Small intestine (tissue), 7 donors: ENCODE data around the gene PRSS8. TPM values are rescaled to one million over a fixed set of nuclear protein-coding genes. Genes with fewer than 3 reads are reported as not detected.

Source experiments
- DNase-seq, 2 donors: peaks; one replicate each; pipeline versions ENCODE4 v3.0.0 to v3.0.0-alpha.2; 2013
- FAIRE-seq: peaks from 2 replicates; lab custom pipeline; 2012; peaks lifted over from hg19 to GRCh38; lab: Jason Lieb, UNC
- H3K27ac ChIP-seq, 3 donors: one replicate each; pipeline ENCODE4 v1.5.1; 2013; ENCODE audit warnings: low read length in 2 of 3, mild to moderate bottlenecking in 2 of 3, control low read depth in 1 of 3, inconsistent platforms in 1 of 3, low read depth in 1 of 3, moderate library complexity in 1 of 3
- H3K27me3 ChIP-seq, 3 donors: one replicate each; pipeline ENCODE4 v1.6.1; 2013; ENCODE audit warnings: low read length in 3 of 3, inconsistent platforms in 1 of 3; ENCODE audit not compliant: control insufficient read depth in 3 of 3, insufficient read depth in 3 of 3
- H3K36me3 ChIP-seq, 3 donors: one replicate each; pipeline ENCODE4 v1.6.1; 2013; ENCODE audit warnings: low read length in 3 of 3, inconsistent platforms in 1 of 3, low read depth in 1 of 3, mild to moderate bottlenecking in 1 of 3, moderate library complexity in 1 of 3; ENCODE audit not compliant: control insufficient read depth in 3 of 3, insufficient read depth in 2 of 3
- H3K4me1 ChIP-seq, 3 donors: one replicate each; pipeline ENCODE4 v1.6.1; 2013; ENCODE audit warnings: low read length in 2 of 3, inconsistent platforms in 1 of 3, low read depth in 1 of 3, mild to moderate bottlenecking in 1 of 3, moderate library complexity in 1 of 3; ENCODE audit not compliant: control insufficient read depth in 3 of 3, insufficient read depth in 2 of 3
- H3K4me3 ChIP-seq, 3 donors: one replicate each; pipeline ENCODE4 v1.5.1; 2013; ENCODE audit warnings: low read length in 3 of 3, control low read depth in 1 of 3, inconsistent platforms in 1 of 3, low read depth in 1 of 3, mild to moderate bottlenecking in 1 of 3, moderate library complexity in 1 of 3
- H3K9me3 ChIP-seq, 2 donors: one replicate each; pipeline ENCODE4 v1.6.1; 2013; ENCODE audit warnings: low read depth in 1 of 2, low read length in 1 of 2; ENCODE audit not compliant: control insufficient read depth in 2 of 2, insufficient read depth in 1 of 2
- WGBS, 3 donors: extraction: QIAGEN DNeasy Blood & Tissue Kit; methylation state at CpG; one replicate each; pipeline ENCODE4 v1.1.7; 2013; 5-methylcytosine and 5-hydroxymethylcytosine counted together
- polyA plus RNA-seq, 4 donors: library from polyadenylated mRNA; stranded (reverse) in 3 of 4; unstranded in 1 of 4; fragments of 200-250 nt in 3 of 4; fragments of 120-200 nt in 1 of 4; gene quantifications; one replicate each; pipeline versions ENCODE4 v1.2.1 to v1.2.3, GENCODE V29; 2013
- donor health status: healthy with polysubstance abuse.
- donor health status: control.
- donor health status: control.
- donor health status: Bipolar disorder and iron deficiency.
- donor health status: healthy.

PRSS8 gene
- polyA plus RNA-seq, 4 donors: 220 to 393 (median 292) TPM

DNA sequence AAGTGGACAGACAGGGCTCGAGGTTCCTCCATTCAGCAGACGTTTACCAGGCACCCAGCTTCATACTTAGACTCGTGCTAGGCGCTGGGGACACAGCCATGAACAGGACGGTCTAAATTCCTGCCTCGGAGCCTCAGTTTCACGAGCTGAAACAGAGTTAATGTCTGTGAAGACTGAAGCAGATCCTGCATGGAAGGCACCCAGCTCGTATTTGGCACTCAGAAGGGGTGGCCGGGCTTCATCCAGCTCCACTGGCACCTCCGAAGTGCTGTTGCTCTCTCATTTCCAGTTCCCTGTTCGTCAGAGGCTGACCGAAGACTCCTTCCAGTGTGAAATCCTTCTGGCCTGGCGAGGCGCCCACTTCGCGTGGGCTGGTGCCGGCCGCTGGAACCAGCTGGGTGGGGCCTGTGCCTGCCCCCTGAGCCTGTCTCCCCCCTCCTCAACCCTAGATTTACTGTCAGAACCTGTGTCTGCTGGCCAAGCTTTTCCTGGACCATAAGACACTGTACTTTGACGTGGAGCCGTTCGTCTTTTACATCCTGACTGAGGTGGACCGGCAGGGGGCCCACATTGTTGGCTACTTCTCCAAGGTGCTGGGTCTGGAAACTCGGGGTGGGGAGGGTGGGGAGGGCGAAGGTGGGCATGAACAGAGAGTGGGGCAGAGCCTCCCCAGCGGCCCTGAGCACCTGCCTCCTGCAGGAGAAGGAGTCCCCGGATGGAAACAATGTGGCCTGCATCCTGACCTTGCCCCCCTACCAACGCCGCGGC, 5.8 kb downstream of the PRSS8 start:
- no peak for FAIRE-seq
- no peak overlapping the region for H3K4me3 ChIP-seq
- H3K27ac ChIP-seq: peak overlapping the region; percentile 90 to 98 (median 94)
- H3K4me1 ChIP-seq: peaks cover 4 to 66% (median 13%) of the 10 kb centered on the region in 3 donors
- 23 to 55% (median 37%) methylated on average over 28 to 29 of the region's 29 CpGs for whole genome bisulfite sequencing, 3 donors
- peaks cover 0 to 81% (median 0%) of the 10 kb centered on the region in 3 donors for H3K36me3 ChIP-seq
- no peaks in the 10 kb centered on the region for H3K9me3 ChIP-seq
- peak; percentile 38 to 46 for DNase-seq
- H3K27me3 ChIP-seq: no peaks in the 10 kb centered on the region

GRCh38 chr16:31128711-31129567, 6.6 kb downstream of the PRSS8 start:
- no peaks in the 10 kb centered on the region for H3K9me3 ChIP-seq
- H3K27ac ChIP-seq: peak overlapping the region; percentile 90 to 98 (median 94)
- no peaks in the 10 kb centered on the region for H3K27me3 ChIP-seq
- H3K4me3 ChIP-seq: no peak overlapping the region
- H3K4me1 ChIP-seq: peaks cover 4 to 66% (median 13%) of the 10 kb centered on the region in 3 donors
- peaks cover 0 to 79% (median 3%) of the 10 kb centered on the region in 3 donors for H3K36me3 ChIP-seq
- no peak for FAIRE-seq
- DNase-seq: peak; percentile 79 to 86
- WGBS, 3 donors: 12 to 54% (median 35%) methylated on average over 14 of the region's 14 CpGs

DNA sequence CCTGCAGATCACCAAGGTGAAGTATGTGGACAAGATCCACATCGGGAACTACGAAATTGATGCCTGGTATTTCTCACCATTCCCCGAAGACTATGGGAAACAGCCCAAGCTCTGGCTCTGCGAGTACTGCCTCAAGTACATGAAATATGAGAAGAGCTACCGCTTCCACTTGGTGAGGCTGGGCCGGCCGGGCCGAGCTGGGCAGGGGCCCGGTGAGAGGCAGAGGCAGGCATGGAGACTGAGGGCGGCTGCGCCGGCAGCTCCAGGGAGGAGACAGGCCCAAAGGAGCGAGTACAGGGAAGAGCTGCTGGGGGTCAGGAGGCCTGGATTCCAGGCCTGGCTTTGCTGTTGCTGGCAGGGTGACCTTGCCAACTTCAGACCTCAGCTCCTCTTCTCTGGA, 8.3 kb downstream of the PRSS8 start:
- peaks cover 4 to 49% (median 11%) of the 10 kb centered on the region in 3 donors for H3K4me1 ChIP-seq
- no peak overlapping the region for H3K4me3 ChIP-seq
- H3K36me3 ChIP-seq: peaks cover 0 to 75% (median 3%) of the 10 kb centered on the region in 3 donors
- H3K27me3 ChIP-seq: no peaks in the 10 kb centered on the region
- 90 to 95% (median 94%) methylated on average over 12 to 13 of the region's 13 CpGs for WGBS, 3 donors
- peak overlapping the region; percentile 90 to 98 (median 94) for H3K27ac ChIP-seq
- no peaks in the 10 kb centered on the region for H3K9me3 ChIP-seq
- FAIRE-seq: no peak
- no peak for DNase-seq

DNA sequence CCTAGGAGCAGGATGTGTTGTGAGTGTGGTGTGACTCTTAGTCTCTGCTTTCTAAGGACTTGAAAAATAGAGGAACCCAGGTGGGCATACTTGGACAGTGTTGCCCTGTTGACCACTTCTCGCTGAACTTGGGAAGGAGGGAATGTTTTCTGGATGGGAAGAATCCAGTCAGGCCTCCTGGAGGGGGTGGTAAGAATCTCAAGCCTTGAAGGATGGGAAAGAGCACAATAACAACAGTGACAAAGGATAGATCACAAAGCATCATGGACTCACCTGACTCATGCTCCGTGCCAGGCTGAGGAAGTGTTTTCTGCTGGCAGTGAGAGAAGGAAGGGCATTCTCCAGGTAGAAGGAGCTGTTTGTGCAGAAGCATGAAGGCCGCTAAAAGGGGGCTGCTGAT, 9.7 kb downstream of the PRSS8 start:
- H3K27me3 ChIP-seq: no peaks in the 10 kb centered on the region
- no peaks in the 10 kb centered on the region for H3K9me3 ChIP-seq
- FAIRE-seq (no peak), DNase-seq (no peak)
- no peak overlapping the region for H3K4me3 ChIP-seq
- WGBS, 3 donors: 91 to 97% (median 97%) methylated on average over 3 of the region's 3 CpGs
- H3K4me1 ChIP-seq: peaks cover 4 to 36% (median 10%) of the 10 kb centered on the region in 3 donors
- H3K36me3 ChIP-seq: peaks cover 3 to 72% (median 3%) of the 10 kb centered on the region in 3 donors
- no peak overlapping the region for H3K27ac ChIP-seq

- no peak for DNase-seq
- no peak overlapping the region for H3K27ac ChIP-seq
- no peaks in the 10 kb centered on the region for H3K27me3 ChIP-seq
- H3K36me3 ChIP-seq: peaks cover 6 to 55% (median 7%) of the 10 kb centered on the region in 3 donors
- FAIRE-seq: no peak
- WGBS, 3 donors: 91 to 94% (median 92%) methylated on average over 16 of the region's 16 CpGs
- H3K4me1 ChIP-seq: peaks cover 0 to 16% (median 0%) of the 10 kb centered on the region in 3 donors
- H3K9me3 ChIP-seq: no peaks in the 10 kb centered on the region
- no peak overlapping the region for H3K4me3 ChIP-seq
Measured at GRCh38 chr16:31120129-31120528, 15.4 kb downstream of the PRSS8 start.

DNA sequence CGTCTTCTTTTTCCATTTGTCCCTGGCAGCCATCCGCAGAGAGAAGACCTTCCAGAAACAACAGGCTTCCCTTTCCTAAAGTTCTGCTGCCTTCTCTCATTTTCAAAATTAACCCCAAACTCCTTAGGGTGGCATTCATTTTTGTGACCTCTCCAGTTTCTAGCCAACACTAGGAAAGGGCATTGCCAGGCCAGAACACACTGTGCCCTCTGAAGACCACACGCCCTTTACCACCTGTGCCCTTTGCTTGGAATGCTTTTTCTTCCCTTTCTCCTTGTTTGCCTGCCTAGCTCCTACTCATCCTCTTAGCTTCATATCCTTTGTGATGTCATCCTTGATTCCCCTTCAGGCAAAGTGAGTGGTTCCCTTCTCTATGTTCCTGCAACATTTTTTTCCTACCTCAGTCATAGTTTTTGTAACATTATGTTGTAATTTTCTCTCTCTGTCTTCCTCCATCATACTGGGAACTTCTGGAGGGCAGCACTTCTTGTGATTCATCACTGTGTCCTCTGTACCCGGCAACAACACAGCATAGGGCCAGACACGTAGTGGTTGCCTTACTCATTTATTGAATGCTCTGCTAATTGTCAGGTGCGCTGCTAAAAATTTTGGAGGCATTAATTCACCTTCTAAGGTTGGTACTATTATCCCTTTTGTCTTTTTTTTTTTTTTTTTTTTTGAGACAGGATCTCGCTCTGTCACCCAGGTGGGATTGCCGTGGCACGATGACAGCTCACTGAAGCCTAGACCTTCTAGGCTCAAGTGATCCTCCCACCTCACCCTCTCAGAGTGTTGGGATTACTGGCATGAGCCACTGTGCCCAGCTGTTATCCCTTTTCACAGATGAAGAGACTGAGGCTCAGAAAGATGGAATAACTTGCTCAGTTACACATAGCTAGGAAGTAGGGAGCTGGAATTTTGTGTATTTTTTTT, 17.0 kb downstream of the PRSS8 start:
- WGBS, 3 donors: 46 to 56% (median 50%) methylated on average over 9 of the region's 9 CpGs
- Histone ChIP-seq H3K27ac (peak overlapping the region; percentile 91 to 99 (median 96)), H3K27me3 (no peaks in the 10 kb centered on the region), H3K36me3 (peaks cover 4 to 50% (median 6%) of the 10 kb centered on the region in 3 donors), H3K4me3 (peak overlapping the region; percentile 62 to 84 (median 70)), H3K9me3 (no peaks in the 10 kb centered on the region), H3K4me1 (peaks cover 0 to 22% (median 0%) of the 10 kb centered on the region in 3 donors)
- DNase-seq: peak in 1 of 2 donors; percentile 59
- no peak for FAIRE-seq

DNA sequence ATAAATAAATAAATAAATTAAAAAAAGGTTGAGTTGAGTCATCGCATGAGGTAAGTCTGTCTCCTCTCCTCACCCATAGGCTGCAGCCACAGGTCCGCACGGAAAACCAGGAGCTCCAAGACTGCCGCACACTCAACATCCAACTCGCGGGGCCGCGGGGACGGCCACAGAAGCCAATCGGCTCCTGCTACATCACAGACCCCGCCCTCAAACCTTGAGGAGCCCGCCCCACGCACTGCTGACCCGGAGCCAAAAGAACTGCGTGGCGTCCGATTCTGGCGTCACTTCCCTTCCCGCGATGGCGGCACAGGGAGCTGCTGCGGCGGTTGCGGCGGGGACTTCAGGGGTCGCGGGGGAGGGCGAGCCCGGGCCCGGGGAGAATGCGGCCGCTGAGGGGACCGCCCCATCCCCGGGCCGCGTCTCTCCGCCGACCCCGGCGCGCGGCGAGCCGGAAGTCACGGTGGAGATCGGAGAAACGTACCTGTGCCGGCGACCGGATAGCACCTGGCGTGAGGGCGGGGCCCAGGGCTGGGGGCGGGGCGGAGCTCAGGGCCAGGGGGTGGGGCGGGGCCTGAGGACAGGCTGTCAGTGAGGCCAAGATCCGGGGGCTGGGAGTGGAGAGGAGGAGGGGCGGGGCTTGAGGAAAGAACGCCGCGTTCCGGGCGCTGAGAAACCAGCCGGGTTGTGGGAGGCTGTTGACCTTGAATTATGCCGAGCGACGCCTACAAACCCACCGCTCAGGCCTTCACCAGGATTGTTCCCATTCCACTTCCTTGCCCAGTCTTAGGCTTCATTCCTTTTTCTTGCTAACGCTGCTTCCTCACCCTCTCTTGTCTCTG, 17.9 kb downstream of the PRSS8 start, which contains the start of gene KAT8:
KAT8 (plus strand) TSS at position 281 of the 839 bp plus-strand sequence; CDS start at position 299, 18 bp downstream.
- Histone ChIP-seq H3K27ac (peak within 1 kb of the TSS; percentile 91 to 99 (median 96)), H3K9me3 (no peaks in the 10 kb centered on the region), H3K4me1 (peaks cover 0 to 24% (median 2%) of the 10 kb centered on the region in 3 donors), H3K27me3 (no peaks in the 10 kb centered on the region), H3K4me3 (peak within 1 kb of the TSS; percentile 62 to 84 (median 70)), H3K36me3 (peaks cover 4 to 49% (median 6%) of the 10 kb centered on the region in 3 donors)
- FAIRE-seq: no peak
- DNase-seq: peak; percentile 98 to 99
- 0% methylated on average over 53 to 68 of the region's 68 CpGs for WGBS, 3 donors
